Middle frontal gyrus (tissue), 1 donor: ENCODE results near the gene GHRL.

Source experiments
- DNase-seq: peaks from one replicate; pipeline ENCODE4 v3.0.0-alpha.2; 2015; ENCODE audit warnings: low spot score; ENCODE audit errors: extremely low spot score

The GHRL gene

DNA sequence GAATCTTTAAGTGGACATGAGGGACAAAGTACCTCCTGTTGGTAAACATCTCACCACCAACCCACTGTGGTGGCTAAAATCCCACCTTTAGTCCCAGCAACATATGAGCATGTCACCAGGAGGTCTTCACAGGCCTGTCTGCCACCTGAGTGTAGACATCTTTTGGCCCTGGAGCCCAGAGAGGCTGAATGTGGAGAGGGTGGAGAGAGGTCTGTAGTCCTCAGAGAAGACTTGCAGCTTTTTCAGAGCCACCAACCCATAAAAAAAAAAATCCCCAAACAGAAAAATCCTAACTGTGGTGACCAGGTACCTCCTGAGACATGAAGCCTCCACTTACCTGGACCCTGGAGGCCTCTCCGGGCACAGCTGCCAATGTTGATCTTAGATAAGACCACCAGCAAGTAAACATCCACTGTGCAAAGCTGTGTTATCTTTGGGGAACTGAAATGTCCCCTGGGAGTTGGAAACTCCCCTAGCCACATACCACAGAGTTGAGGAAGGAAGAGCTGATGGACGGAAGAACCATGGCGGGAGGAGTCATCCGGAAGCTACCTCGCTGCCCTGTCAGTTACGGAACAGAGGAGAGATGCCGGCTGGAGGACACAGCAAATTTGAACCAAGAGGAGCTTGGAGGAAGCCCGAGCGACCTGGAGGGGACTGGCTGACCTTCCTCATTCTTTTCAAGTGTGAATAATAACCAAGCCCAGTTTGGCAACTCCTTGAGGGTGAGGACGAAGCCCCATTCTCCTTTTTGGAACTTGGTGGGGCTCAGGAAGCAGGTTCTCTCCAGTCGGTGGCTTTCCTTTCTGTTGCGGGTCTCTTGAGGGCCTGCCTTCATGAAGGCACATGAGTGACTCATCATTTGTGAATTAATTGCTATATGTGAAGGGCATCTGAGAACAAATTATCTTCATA, at the start of gene GHRL:
Gene GHRL, minus strand, starts transcription at position 443 of the 915 bp plus-strand sequence. CDS start 2,767 bp downstream, outside the sequence.
- DNase-seq = no peak

DNA sequence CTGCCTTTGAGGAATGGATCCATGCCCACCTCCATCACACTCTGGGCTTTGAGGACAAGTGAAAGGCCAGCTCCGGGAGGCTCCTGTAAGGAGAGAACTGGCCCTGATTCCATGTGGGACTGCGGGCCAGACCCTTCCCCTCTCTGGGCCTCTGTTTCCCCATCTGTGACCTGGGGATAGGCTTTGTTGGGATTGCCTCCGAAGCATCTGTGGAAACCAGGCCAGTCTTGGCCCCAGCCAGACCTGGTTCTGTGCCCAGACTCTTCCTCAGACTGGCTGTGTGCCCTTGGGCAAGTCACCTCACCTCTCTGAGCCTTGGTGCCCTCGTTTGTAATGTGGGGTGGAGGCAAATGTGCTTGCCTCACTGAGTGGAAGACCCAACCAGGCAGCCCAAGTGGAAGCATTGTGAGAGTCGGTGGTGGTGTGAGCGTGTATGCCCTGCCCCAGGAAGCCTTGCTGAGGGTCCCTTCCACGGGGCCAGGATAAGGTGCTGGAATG, 49.2 kb upstream of the GHRL start:
- DNase-seq = no peak

DNA sequence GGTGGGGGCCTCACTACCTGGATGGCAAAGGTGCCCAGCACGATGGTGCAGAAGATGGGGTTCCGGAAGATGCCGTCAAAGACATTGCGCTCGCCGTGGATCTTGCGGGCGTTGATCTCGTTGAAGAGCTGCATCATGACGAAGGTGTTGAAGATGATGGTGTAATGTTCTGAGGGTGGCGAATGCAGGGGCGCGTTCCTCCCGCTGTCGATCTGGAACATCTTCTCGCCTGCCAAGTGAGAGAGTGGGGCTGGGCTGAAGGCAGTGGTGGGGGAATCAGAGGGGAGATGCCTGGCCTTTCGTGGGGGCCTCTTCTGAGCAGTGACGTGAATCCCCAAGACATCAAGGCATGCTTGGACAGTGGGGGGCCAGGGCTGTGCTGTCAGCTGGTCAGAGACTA, 47.7 kb upstream of the GHRL start:
- peak; percentile 20 for DNase-seq

DNA sequence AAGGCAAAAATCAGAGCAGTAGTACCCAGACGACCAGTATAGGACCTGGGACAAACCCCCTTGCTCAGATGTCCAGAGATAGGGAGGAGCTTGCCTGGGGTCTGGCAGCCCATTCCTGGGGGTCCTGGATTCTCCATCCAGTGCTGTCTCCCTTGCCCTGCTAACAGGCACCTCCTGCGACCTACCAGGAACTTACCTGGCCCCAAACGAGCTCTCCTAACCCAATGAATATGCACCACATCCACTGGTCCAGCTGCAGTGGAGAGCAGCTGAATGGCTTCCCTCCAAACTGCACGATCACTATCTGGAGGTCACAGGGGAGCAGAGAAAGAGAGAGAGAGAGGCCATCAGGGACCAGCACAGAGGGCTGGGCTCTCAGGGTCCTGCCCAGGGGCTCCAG, 47.3 kb upstream of the GHRL start:
- DNase-seq = no peak

- DNase-seq = no peak
These were observed 46.7 kb upstream of the GHRL start for GRCh38 chr3:10339376-10339955.

GRCh38 chr3:10338591-10339353, 46.0 kb upstream of the GHRL start:
- no peak for DNase-seq

GRCh38 chr3:10338164-10338470, 45.4 kb upstream of the GHRL start:
- no peak for DNase-seq

- no peak for DNase-seq
These were observed 44.8 kb upstream of the GHRL start for GRCh38 chr3:10337323-10338163.

GRCh38 chr3:10336761-10337160, 44.0 kb upstream of the GHRL start:
- DNase-seq = no peak

- DNase-seq = no peak
These were observed 43.3 kb upstream of the GHRL start for GRCh38 chr3:10335871-10336622.

- no peak for DNase-seq
These were observed 42.5 kb upstream of the GHRL start for GRCh38 chr3:10335190-10335738.

DNA sequence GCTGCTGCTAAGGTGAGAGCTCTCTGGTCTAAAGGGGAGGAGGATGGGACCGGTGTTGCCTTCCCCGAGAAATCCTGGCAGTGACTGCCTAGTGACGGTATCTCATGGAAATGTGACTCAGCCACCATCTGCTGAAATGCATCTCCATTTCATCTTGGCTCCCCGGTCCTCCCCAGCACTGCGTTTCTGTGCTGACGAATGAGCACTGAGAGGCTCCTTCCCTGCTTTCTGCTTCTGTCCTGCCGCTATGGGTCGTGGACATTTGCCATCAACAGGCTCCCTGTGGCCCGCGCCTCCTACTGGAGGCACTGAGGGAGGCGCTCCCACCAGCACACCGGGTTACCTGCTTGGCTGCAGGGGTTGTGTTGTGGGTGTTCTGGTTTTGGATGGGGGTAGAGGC, 41.7 kb upstream of the GHRL start:
- DNase-seq = peak; percentile 63

DNA sequence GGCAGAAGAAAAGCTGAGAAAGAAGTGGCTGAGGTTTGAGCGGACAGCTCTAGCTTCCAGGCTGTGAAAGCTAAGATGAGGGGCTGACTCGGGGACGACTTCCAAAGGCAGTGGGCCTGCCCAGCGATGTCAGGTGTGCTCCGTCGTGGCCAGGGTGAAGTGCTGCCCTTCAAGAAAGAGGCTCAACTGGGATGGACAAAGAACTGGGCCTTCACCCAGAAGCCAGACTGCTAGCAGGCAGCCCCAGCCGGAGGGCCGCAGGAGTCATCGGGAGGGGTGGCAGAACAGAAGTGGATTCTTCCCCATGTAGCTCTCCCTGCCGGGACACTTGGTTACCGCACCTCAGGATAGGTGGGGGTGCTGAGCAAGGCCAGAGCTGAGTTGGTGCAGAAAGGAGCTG, 41.3 kb upstream of the GHRL start:
- no peak for DNase-seq

GRCh38 chr3:10333349-10333650, 40.6 kb upstream of the GHRL start:
- no peak for DNase-seq

DNA sequence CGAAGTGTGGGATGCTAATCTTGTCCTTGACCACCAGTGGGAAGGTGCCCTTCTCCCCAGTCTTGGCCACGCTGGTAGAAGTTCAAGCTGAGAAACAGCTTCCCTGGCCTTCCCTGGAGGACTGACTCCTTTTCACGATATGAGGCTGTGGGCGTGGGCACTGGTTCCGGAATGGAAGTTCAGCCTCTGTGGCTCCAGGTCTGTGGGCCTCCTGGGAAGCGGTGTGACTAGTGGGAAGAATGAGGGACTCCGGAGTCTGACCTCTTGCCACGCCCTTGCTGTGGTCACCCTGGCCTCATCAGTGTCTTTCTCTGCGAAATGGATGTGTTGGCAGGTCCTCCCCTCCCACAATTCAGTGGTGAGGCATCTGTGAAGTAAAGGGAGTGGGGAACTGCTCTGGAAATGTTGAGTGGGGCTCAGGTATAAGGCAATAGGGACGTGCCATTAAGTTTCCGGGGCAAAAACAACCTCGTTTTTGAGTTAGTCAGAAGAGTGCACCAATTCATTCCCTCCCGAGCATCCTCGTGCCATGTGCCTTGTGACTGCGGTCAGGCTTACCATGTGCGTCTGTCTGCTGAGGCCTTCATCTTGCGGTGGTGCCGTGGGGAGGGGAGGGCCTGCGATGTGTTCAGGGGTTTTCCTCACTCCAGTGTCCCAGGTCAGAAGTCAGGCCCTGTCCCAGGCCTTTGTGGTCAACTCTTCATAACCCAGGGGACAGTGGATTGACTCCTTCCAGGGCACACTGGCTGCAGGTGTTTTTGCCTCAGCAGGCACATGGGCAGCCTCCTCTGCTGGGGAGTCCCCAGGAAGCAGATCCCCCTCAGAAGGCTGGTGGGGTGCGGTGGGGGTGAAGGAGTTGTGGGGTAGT, 40.0 kb upstream of the GHRL start:
- DNase-seq = no peak

GRCh38 chr3:10331320-10331719, 38.6 kb upstream of the GHRL start:
- DNase-seq = no peak

DNA sequence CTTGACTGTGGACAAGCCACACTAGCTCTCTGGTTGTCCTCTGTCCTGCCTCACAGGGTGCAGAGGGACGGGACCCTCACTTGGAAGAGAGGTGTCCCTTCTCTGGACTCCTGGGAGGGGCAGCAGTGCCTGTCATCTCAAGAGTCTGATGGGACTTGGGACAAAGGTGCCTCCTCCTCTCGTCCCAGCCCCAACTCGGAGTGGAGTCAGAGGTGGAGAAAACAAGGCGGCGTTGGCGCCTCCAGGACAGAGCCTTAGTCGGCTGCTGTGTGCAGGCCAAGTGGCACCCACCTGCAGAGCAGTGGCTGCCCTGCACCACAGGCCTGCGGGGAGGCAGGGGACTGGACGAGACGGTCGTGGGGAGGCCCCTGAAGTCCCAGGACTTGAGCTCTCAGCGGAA, 37.6 kb upstream of the GHRL start:
- DNase-seq = no peak

- no peak for DNase-seq
These were observed 36.8 kb upstream of the GHRL start for GRCh38 chr3:10329495-10330015.

- DNase-seq = no peak
These were observed 35.8 kb upstream of the GHRL start for GRCh38 chr3:10328460-10329071.
